ENCODE measurements around the gene NTM. TPM values are rescaled to one million over a fixed set of nuclear protein-coding genes. Genes with fewer than 3 reads are reported as not detected.
A peak's percentile ranks its signal among the peaks of the same experiment; 100 is the strongest.

The NTM gene
- total RNA-seq, 2 donors from 2014 or later: 1.7 to 3.6 TPM

GRCh38 chr11:132131961-132132360 is 761.5 kb downstream of the NTM start:
- Histone ChIP-seq H3K4me1 (ENCODE audit: control insufficient read depth, insufficient read depth, low read length) (peaks cover 6% of the 10 kb centered on the region), H3K36me3 (ENCODE audit: control insufficient read depth, insufficient read depth, low read length) (no peaks in the 10 kb centered on the region), H3K27me3 (ENCODE audit: control insufficient read depth, insufficient read depth, low read length, poor library complexity, severe bottlenecking) (peaks cover 8% of the 10 kb centered on the region), H3K9me3 (ENCODE audit: control insufficient read depth, low read length) (no peaks in the 10 kb centered on the region), H3K27ac (ENCODE audit: low read depth, low read length) (no peak overlapping the region), H3K4me3 (ENCODE audit: low read length) (no peak overlapping the region), H3K9ac (ENCODE audit: extremely low read depth, low read length, poor library complexity, severe bottlenecking) (no peak overlapping the region)
- no peak for TF ChIP-seq CTCF (conservative IDR thresholded peaks at IDR 0.05)
- Mint-ChIP-seq H3K36me3 (ENCODE audit: low read depth) (no peaks in the 10 kb centered on the region), H3K4me3 (no peak overlapping the region), H3K4me1 (peaks cover 12% of the 10 kb centered on the region), H3K27me3 (ENCODE audit: insufficient read depth) (no peaks in the 10 kb centered on the region), H3K9me3 (no peaks in the 10 kb centered on the region), H3K27ac (no peak overlapping the region)
- 76 to 81% methylated on average over 5 to 9 of the region's 9 CpGs for WGBS, 2 experiments (ENCODE audit: insufficient coverage in 1 of 2, insufficient read length in 1 of 2)
- peak; percentile 69 for DNase-seq

DNA sequence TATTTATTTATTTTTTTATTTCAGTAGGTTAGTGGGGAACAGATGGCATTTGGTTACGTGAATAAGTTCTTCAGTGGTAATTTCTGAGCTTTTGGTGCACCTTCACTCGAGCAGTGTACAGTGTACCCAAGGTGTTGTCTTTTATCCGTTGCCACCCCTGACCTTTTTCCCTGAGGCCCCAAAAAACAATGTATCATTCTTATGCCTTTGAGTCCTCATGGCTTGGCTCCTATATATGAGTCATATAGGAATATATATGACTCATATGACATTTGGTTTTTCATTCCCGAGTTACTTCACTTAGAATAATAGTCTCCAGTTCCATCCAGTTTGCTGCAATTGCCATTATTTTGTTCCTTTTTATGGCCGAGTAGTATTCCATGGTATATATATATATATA is 763.9 kb downstream of the NTM start:
- Mint-ChIP-seq H3K4me1 (peaks cover 12% of the 10 kb centered on the region), H3K36me3 (ENCODE audit: low read depth) (no peaks in the 10 kb centered on the region), H3K9me3 (no peaks in the 10 kb centered on the region), H3K4me3 (no peak overlapping the region), H3K27me3 (ENCODE audit: insufficient read depth) (no peaks in the 10 kb centered on the region), H3K27ac (no peak overlapping the region)
- Histone ChIP-seq H3K4me3 (ENCODE audit: low read length) (no peak overlapping the region), H3K9ac (ENCODE audit: extremely low read depth, low read length, poor library complexity, severe bottlenecking) (no peak overlapping the region), H3K4me1 (ENCODE audit: control insufficient read depth, insufficient read depth, low read length) (peaks cover 6% of the 10 kb centered on the region), H3K9me3 (ENCODE audit: control insufficient read depth, low read length) (no peaks in the 10 kb centered on the region), H3K27me3 (ENCODE audit: control insufficient read depth, insufficient read depth, low read length, poor library complexity, severe bottlenecking) (no peaks in the 10 kb centered on the region), H3K27ac (ENCODE audit: low read depth, low read length) (no peak overlapping the region), H3K36me3 (ENCODE audit: control insufficient read depth, insufficient read depth, low read length) (no peaks in the 10 kb centered on the region)
- 90 to 100% methylated on average over 2 to 4 of the region's 5 CpGs for WGBS, 2 experiments (ENCODE audit: insufficient coverage in 1 of 2, insufficient read length in 1 of 2)
- no peak for TF ChIP-seq CTCF (conservative IDR thresholded peaks at IDR 0.05)
- no peak for DNase-seq

DNA sequence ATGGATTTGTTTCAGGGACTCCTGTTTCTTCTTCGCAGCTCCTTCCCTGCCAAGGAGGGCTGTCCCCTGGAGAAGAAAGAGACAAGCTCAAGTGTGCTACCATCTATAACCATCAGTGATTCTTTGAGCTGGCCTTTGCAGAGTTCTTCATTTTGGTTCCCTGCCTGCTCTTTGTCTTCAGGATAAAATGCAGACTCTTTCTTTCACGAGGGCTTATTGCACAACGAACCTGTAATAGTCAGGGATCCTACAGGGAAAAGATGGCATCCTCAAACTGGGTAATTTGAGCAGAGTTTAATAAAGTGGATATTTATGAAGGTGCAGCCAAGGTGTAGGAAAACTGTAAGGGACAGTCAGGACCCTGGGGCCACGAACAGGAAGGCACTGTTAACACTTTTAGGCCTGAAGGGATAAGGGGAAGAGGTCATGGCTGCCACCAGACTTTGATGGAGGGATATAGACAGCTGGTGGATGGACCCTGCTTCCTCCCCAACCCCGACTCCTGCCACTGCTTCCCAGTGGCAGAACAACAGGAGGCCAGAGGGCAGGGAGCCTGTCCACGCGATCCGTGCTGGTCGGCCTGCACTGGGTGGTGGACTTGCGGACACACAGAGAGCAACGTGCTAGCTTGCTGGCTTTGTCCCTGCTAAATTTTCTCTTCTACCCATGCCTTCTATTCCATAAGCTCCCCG is 767.0 kb downstream of the NTM start:
- 92 to 93% methylated on average over 11 to 12 of the region's 12 CpGs for WGBS, 2 experiments (ENCODE audit: insufficient coverage in 1 of 2, insufficient read length in 1 of 2)
- H3K27ac ChIP-seq (ENCODE audit: low read depth, low read length): no peak overlapping the region
- Mint-ChIP-seq H3K4me1 (no peaks in the 10 kb centered on the region), H3K36me3 (ENCODE audit: low read depth) (no peaks in the 10 kb centered on the region), H3K27me3 (ENCODE audit: insufficient read depth) (no peaks in the 10 kb centered on the region), H3K27ac (no peak overlapping the region), H3K4me3 (no peak overlapping the region), H3K9me3 (no peaks in the 10 kb centered on the region)
- no peaks in the 10 kb centered on the region for H3K4me1 ChIP-seq (ENCODE audit: control insufficient read depth, insufficient read depth, low read length)
- no peaks in the 10 kb centered on the region for H3K9me3 ChIP-seq (ENCODE audit: control insufficient read depth, low read length)
- no peak for DNase-seq
- TF ChIP-seq CTCF (conservative IDR thresholded peaks at IDR 0.05): no peak
- no peaks in the 10 kb centered on the region for H3K36me3 ChIP-seq (ENCODE audit: control insufficient read depth, insufficient read depth, low read length)
- no peak overlapping the region for H3K9ac ChIP-seq (ENCODE audit: extremely low read depth, low read length, poor library complexity, severe bottlenecking)
- H3K4me3 ChIP-seq (ENCODE audit: low read length): no peak overlapping the region
- no peaks in the 10 kb centered on the region for H3K27me3 ChIP-seq (ENCODE audit: control insufficient read depth, insufficient read depth, low read length, poor library complexity, severe bottlenecking)
